Measurements from ENCODE around the gene RBKS.

RBKS gene

DNA sequence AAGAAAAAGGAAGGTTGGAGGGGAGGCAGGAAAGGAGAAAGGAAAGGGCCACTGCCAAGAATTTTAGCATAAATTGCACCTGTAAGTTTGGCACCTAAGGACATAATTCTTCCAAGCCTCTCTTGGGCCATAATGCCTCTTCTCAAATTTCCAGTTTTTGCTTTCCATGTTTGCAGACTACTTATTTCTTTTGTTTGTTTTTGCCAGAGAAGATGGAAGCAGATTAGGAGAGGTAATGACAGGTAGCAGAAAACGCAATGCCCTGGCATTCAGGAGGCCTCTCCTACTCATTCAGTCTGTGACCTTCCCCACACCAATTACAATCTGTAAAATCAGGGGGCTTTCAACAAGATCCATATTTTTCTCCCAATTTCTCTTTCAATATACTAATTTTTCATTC, 61.9 kb downstream of the RBKS start:
- DNase-seq: no peak

DNA sequence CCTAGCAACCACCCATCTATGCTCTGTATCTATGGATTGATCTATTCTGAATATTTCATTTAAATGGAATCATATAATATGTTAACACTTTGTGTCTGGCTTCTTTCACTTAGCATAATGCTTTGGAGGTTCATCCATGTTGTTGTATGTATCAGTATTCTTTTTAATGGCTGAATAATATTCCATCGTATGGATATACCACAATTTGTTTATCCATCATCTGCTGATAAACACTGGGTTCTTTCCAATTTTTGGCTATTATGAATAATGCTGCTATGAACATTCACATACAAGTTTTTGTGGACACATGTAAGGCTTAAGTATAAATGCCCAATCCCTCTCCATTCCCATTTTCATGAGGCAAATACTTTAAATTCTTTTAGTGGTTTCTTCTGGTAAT, 65.8 kb downstream of the RBKS start:
- DNase-seq: no peak

DNA sequence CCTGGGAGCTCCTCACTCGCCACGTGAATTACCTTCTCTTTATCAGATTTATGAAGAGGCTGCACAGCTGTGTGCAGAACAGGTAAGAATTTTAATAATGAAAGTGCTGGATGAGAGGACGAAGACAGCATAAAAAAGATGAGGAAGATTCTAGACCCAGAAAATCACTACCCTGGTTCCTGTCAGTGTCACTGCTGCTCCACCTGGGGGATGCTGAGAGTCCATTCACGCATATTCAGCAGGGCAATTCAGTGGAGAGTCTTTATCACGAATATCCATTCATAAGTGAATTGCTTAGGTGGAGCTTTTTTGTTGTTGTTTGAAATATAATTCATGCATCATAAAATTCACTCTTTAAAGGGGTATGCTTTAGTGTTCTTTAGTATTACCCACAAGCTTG, 66.6 kb downstream of the RBKS start:
- no peak for DNase-seq

DNA sequence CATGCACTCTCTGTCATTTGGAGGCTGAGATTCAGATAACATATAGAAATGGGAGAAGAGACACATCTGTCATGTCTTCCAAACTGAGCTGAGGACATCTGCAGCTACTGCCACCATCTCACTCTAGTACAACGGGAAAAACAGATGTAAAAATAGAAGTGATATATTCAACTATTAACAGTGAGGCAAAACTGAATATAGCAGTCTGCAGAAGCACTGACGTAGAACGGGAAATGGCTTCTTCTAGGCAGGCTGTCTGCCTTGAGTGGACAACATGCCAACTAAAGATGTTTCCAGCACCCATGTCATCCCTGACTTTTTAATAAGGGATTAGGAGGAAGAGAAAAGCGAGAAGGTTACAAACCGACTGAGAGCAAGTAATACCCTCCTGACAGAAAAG, 67.1 kb downstream of the RBKS start:
- DNase-seq: no peak

DNA sequence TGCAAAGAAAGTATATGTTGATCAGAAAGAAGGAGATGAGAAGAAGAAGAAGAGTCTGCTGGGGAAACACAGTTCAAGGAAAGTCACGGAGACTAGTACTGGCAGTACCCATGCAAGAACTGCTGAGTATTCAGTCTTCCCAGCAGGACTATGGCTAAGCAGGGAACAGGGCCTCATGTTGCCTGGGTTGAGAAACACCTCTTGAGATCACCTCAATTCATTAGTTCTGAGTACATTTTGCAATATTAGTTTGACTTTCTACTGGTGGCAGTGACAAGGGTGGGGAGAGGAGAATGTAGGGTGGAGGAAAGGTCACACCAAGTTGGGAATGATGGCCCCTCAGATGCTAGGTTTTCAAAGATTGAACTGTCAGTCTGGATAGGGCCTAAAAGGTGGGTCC, 68.1 kb downstream of the RBKS start:
- no peak for DNase-seq

DNA sequence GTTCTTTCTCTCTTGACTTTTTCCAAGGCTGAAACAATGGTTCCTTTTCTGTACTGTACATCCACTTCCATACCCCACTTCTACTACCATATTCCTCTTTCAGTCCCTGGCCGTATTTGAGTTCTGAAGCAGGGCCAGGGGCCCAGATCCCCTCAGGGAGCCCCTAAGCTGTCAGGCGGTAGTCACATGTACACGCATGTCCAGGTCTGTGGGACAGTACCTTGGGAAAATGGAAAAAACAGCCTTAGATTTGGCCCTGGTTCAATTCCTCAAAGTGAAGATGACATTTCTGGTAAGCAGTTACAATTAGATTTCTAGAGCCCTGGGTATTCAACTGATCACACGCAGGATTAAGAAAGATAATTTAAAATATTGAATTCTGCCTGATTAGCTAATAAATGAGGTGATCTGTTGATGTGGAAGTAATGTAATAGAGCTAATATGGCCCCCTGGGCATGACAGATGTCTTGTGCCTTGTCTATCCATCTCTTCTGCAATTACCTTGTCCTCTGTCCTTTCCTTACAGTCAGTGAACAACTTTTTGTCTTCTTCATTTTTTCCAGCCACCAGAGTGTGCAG, 74.2 kb downstream of the RBKS start:
- DNase-seq: no peak

DNA sequence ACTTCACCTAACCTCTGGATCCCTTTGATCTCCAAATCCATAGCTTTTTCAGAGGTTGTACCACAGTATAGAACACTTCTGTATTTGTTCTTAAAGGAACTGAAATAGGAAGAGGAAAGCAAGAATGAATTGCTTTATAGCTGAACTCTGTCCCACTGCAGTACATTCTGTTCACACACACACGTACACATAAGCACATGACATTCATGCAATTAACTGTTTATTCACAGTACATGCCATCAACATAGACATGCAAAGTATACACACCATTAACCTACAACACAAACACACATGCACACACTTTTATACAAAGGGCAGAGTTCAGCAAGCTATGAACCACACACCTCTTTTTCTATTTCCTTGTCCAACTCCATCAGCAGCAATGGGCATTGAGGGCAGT, 75.4 kb downstream of the RBKS start:
- DNase-seq: no peak

DNA sequence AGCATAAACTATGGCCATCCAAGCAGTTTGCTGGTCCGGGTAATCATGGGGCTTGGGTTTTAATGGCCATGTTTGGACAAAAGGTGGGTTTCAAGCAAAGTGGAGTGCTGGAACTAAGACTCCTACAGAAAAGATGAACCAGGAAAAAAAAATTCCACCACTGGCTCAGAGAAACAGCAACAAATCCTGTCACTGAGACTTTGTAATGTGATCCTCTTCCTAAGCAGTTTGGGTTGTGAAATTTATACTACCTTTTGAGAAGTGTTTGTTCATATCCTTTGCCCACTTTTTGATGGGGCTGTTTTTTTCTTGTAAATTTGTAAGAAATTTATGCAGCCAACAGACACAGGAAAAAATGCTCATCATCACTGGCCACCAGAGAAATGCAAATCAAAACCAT, 78.4 kb downstream of the RBKS start:
- DNase-seq: no peak

DNA sequence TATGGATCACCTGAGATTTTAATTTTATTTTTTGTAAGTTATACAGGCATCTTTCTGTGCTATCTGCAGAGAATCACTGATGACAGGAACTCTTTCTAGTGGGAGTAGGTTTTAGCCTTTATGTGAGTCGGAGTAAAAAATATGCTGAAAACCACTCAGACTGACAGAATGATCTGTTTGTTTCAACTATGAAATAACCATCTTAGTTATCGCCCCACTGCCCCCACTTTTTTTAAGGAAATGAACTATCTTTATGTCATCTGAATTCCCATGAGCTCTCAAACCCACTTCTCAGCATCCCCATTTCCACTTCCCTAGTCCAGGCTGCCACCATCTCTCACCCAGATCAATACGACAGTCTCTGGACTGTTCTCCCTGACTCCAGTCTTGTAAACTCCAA, 79.7 kb downstream of the RBKS start:
- DNase-seq: no peak

DNA sequence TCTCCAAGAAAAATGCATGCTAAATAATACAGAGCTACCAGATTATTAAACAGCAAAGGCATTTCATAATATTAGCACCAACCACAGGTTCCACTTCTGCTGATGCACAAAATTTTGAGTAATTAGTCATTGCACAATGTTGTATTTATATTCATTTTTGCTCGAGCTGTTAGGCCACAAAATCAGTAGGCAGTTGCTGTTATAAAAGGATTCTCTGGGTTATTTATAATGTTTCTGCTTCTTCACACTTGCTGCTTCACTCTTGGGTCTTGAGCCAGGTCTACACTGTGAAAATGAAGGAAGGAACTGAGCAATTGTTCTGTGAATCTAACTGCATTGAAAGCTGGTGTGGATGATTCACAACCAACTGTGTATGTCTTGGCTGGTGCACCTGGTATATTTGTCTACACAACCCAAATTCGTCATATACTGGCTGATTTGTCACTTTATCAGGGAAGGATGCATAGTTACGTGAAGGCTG, 80.4 kb downstream of the RBKS start:
- DNase-seq: no peak

DNA sequence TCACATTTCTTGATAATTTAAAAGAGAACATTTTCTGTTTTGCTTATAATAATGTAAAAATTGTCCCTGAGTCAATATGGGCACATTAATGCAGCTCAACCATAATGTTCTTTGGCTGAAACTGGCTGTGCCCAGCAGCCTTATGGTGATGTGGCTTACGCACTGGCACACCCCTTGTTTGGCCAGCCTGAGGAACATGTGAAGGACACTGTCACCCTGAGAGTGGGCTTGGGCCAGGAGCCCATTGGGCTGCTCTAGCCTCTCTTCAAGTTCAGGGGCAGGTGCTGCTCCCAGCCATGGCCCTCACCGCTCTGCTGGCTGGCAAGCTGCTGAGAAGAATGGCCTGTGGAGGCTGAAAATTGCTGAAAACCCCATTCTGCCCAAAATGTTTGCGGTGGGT, 81.2 kb downstream of the RBKS start:
- no peak for DNase-seq

DNA sequence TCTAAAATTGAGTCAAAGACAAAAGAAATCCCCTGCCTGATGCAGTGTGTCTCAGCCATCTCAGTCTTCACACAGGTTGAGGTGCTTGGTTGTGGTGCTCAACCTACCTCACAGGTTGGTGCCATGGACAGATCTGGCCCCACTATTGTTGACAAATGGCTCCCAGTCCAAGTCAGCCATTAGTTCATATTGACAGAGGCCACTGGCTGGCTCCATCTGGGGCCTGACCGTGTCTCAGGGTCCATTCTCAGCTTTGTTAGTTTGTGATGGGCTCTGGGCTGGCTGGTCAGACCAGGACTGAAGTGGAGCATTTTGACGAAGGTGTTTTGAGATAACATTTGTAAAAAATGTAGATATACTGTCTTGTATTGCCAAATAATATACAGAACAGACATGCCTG, 81.8 kb downstream of the RBKS start:
- no peak for DNase-seq

DNA sequence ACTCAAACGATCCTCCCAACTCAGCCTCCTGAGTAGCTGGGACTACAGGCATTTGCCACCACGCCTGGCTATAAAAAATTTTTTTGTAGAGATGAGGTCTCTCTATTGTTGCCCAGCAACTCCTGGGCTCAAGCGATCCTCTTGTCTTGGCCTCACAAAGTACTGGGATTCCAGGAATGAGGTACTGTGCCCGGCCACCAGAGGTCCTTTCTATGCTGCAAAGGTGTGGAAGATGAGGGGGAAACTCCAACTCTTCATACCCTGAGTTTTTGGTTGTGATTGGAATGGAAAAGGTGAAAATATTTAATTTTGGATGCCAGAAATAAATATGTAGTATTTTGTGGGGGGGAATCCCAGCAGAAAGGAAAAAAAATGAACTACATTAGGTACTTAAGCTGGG, 82.7 kb downstream of the RBKS start:
- no peak for DNase-seq

DNA sequence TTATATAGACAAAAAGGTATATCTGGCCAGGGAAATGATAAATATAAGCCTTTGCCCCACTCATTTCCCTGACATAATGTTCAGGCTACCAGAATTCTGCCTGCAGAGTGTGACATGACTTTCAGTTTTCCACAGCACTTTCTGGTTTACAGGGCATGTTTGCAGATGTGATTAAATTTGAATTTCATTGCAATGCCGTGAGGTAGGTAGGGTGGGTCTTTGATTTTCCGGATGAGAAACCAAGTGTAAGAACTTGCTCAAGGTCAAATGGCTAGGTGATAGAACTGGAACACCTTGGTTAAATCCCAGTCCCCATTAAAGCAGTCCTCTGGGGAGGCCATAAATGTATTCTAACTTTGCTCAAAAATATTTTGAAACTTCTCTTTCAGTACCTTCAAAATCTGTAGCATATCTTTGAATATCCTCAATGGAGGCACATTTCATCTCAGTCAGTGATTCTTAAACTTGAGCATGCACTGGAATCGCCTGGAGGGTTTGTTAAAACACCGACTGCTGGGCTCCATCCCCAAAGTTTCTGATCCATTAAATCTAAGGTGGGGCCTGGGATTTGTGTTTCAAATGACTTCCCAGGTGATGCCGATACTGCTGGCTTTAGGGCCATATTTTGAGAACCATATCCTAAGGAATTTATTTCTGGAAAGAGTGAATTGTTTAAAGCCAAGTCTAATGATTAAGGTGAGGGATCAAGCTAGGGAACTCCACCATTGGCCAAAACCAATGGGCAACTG, 83.7 kb downstream of the RBKS start:
- no peak for DNase-seq

DNA sequence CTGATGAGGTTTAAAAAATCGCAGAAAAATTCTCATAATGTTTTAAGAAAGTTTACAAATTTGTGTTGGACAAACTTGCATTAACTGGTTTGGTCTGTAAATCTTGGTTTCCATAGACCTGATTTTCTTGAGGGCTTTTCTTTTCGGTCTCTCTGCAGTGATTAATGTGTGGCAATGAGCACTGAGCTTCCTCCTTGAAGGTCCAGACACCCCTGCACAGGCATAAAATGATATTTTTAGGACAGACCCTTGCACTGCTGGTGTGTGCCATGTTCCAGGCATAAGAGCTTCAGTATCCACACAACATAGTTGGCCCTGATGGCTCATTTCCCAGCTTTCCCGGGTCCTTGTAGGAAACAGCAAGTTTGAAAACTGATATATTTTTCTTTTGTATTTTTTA, 85.0 kb downstream of the RBKS start:
- DNase-seq: no peak

DNA sequence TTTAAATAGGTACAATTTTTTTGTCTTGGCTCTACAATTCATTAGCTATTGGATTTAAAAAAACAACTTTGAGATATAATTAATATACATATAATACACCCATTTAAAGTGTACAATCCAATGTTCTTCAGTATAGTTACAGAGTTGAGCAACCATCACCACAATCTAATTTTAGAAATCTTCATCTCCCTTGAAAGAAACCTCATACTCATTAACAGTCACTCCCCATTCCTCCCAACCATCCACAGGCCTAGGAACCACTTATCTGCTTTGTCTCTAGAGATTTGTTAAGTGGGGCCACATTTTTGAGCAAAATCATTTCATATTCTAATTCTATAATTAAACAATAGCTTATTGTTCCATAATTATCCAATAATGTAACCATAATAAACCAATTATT, 86.0 kb downstream of the RBKS start:
- DNase-seq: no peak

DNA sequence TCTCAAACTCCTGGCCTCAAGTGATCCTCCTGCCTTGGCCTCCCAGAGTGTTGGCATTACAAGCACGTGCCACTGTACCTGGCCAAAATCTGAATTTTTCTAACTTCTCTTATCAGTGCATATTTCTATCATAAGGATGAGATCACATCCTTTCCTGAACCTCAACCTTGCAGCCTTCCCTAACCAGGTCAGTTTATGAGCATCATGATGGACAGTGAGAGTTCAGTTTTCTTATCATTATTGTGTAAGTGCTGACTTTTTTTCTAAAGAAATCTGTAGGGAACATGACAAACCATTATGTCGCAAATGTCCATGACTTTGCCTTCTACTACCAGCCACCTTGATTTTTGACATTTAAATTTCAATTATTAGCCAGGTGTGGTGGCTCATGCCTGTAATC, 87.1 kb downstream of the RBKS start:
- DNase-seq: no peak

DNA sequence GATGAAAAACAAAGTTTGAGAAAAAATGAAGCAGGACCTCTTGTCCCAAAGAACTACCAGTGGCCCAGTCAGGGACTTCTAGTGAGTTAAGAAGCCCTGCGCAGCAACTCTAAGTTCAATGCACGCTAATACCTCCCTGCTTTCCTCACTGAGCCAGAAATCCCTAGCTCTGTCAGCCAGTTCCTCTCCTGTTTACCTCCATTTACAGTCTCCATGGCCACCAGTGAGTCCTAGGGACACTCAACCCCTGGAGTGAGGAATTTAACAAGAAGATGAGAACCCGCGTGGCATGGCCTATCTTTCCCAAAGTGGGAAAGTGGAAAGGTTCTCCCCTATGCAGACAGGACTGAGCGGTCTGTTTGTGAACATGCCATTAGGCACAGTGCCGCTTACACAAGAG, 87.6 kb downstream of the RBKS start:
- DNase-seq: no peak

DNA sequence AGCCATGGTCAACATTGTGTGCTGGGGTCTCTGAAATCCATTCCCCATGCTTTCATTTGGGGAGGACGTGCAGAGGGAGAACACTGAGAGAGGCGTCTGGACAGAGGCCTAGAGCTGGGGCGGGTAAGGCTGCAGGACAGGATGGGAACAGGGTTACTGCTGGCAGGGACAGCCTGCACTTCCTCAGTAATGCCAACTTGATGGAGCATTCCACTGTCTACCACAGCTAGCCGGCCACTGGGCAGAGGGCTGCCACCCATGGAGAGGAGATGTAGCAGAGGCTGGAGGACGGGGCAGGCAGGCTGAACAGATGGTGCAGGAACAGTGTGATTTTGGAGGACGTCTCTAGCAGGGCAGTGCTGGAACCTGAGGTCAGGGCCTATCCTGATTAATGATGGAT, 89.3 kb downstream of the RBKS start:
- DNase-seq: no peak

DNA sequence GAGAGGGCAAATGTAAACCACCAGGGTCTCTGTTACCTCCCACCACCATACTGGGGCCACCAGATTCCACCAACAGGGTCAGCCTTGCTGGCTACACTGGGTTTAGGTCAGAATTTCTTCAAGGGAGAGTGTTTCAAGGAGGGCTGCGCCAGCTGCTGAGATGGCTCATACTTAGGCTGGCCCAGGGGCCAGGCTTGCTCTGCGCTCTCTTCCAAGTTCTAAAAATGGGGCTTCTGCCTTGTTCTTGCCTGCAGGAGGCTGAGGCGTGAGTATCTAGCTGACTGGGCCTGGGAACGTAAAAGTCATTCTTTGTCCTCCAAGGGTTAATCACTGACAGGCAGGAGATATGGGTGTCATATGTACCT, 90.6 kb downstream of the RBKS start:
- DNase-seq: no peak

DNA sequence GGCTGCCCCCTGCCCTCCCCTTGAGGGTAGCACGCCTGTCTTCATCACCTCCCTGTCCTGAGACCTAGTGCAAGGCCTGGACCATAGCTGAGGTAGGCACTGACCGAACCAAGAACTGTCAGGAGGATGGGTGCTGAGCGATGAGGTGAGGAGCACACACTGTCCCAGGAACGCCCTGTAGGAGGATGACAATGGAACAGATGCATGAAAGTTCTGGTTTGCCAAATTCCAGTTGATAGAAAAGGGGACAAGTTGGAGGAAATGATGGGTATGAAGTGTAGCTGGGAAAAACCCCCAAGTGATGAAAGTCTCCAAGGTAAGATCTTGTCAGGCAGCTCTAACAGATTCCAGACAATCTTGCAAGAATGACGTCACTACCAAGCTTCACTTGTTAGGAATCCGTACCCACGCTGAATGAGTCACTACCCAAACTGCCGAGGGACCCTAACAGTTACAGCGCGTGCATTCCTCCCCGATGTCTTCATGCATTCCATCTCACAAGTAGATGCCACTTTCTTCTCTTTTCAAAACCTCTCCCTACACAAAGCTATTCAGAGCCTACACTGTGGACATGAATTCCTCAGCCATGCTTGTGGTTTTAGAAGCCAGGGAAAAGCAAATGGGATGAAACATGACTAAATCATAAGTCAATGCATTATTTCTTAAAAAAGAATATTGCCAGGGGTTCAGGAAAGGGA, 91.1 kb downstream of the RBKS start:
- DNase-seq: no peak

DNA sequence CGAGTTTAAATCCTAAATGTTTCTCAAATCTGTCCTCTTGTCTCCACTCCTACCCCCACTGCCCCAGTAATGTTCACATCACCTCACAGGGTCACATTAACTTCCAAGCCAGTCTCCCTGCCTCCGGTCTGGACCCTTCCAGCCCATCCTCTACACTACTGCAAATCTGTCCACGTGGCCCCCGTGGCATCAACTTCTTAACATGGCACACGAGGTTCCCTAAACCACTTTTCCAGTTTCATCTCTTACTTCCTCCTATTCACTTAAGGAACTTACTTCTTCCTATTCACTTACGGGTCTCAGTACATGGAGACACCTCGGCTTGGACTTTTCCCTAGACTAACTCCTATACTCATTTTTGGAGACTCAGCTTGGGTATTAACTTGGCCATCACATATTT, 91.7 kb downstream of the RBKS start:
- DNase-seq: no peak

DNA sequence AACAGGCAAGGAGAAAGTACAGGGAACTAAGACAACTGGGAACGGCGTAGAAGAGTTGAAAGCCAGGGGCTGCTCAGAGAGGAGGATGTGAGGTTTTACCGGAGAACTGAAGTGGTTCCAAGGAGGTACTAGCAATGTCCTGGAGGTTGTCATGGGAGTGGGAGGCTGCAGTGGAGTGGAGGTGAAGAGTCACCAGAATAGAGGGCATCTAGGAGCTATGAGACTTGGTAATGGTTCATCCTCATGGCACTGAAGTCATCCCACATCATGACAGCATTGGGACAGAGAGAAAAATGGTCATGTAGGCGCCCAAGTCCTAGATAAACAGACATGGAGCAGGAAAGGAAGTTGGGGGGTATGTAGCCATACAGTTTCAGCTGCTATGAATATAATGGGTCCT, 92.3 kb downstream of the RBKS start:
- DNase-seq: no peak

Data from activated CD8-positive, alpha-beta memory T cell treated with anti-CD3 and anti-CD28 coated beads, Interleukin-2, amount 50 U/mL, for 48 hours (primary cell).